Measurements from ENCODE around the gene FER.

DNA sequence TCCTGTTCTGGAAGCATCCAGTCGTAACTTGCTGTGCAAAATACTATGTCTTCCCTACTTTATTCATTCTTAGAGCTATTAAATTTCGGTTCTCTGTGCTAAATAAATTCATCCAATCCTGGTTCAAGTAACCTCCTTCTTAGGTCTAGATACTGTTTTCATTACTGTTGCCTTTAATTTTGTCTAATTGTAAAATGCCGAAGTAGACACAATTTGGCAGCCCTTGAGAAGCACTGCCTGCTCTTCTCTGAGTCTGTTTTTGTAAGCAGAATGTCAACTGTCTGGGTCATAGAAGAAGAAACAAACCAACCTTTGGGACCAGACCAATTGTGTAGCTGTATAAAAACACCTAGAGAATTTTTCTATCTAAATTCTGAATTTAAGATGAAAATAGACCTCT lies 412.8 kb downstream of the FER start:
- TF ChIP-seq, protein P1, sequence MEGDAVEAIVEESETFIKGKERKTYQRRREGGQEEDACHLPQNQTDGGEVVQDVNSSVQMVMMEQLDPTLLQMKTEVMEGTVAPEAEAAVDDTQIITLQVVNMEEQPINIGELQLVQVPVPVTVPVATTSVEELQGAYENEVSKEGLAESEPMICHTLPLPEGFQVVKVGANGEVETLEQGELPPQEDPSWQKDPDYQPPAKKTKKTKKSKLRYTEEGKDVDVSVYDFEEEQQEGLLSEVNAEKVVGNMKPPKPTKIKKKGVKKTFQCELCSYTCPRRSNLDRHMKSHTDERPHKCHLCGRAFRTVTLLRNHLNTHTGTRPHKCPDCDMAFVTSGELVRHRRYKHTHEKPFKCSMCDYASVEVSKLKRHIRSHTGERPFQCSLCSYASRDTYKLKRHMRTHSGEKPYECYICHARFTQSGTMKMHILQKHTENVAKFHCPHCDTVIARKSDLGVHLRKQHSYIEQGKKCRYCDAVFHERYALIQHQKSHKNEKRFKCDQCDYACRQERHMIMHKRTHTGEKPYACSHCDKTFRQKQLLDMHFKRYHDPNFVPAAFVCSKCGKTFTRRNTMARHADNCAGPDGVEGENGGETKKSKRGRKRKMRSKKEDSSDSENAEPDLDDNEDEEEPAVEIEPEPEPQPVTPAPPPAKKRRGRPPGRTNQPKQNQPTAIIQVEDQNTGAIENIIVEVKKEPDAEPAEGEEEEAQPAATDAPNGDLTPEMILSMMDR (IDR thresholded peaks at IDR 0.05), result no peak
- TF ChIP-seq EP300 (IDR thresholded peaks at IDR 0.05), result no peak
- TF ChIP-seq POLR2A (IDR thresholded peaks at IDR 0.05), result no peak
